ENCODE measurements around the gene ZIC4.

The ZIC4 gene

DNA sequence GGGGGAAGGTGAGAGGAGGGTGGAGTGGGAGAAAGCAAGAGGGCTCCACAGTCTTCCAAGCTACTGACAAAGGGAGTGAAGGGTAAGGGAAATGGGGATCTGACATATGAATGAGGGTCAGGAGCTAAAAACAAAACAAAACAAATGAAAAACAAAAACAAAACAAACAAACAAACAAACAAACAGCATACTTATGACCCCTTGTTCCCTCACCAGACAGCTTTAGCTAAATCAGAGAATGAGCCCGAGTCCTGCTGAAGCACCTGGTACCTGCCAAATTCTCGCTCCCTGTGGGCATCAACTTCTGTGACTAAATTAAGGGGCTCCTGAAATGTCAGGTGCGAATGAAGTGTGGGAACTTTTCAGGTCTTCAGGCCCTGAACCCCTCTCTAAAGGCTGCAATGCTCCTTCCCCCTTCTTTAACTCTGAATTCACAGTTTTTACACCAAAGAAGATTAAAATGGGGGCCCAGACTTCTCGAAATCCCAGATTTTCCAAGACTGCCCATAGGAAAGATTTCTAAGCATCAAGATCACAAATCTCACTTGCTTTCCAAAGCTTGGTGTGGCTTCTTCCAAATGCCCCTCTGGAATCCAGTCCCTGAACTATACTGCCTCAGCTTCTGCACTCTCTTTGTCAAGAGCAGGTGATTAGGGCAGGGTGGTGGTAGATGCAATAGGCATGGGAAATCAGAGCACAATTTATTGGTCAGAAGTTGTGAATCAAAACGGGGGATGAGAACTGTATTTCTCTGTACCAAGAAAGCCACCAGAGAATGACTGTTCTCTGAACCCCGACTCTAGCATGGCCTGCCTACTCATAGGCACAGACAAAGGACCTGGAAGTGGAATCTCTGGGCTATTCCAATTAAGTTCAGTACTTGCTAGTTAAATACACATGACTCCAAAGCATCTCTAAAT lies 40.9 kb downstream of the ZIC4 start:
- no peak overlapping the region; the same call in 1 of the 2 replicates for H3K27ac ChIP-seq
- TF ChIP-seq, protein P1, sequence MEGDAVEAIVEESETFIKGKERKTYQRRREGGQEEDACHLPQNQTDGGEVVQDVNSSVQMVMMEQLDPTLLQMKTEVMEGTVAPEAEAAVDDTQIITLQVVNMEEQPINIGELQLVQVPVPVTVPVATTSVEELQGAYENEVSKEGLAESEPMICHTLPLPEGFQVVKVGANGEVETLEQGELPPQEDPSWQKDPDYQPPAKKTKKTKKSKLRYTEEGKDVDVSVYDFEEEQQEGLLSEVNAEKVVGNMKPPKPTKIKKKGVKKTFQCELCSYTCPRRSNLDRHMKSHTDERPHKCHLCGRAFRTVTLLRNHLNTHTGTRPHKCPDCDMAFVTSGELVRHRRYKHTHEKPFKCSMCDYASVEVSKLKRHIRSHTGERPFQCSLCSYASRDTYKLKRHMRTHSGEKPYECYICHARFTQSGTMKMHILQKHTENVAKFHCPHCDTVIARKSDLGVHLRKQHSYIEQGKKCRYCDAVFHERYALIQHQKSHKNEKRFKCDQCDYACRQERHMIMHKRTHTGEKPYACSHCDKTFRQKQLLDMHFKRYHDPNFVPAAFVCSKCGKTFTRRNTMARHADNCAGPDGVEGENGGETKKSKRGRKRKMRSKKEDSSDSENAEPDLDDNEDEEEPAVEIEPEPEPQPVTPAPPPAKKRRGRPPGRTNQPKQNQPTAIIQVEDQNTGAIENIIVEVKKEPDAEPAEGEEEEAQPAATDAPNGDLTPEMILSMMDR (conservative IDR thresholded peaks at IDR 0.05) = no peak
- no peak for TF ChIP-seq ZFX (IDR thresholded peaks at IDR 0.05)

DNA sequence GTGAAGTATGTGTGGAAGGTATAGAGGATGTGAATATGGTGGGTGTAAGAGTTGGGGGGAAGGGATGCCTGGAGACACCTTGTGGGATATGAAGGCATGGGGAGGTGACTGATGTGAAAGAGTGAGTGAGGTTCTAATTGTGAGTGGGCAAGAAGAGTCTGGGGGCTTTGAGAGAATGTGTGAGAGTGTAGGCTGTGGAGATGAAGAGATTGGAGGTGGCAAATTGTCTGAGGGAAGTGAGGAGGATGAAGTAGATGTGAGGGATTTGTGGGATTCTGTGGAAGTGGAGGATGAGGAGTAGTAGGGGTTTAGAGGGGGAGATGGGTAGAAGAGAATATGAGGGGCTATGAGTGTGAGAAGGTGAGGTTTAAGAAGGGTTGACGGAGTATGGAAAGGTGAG lies 41.6 kb downstream of the ZIC4 start:
- TF ChIP-seq, protein P1 (conservative IDR thresholded peaks at IDR 0.05) = no peak
- no peak for TF ChIP-seq ZFX (IDR thresholded peaks at IDR 0.05)
- H3K27ac ChIP-seq = no peak overlapping the region; the same call in 1 of the 2 replicates

DNA sequence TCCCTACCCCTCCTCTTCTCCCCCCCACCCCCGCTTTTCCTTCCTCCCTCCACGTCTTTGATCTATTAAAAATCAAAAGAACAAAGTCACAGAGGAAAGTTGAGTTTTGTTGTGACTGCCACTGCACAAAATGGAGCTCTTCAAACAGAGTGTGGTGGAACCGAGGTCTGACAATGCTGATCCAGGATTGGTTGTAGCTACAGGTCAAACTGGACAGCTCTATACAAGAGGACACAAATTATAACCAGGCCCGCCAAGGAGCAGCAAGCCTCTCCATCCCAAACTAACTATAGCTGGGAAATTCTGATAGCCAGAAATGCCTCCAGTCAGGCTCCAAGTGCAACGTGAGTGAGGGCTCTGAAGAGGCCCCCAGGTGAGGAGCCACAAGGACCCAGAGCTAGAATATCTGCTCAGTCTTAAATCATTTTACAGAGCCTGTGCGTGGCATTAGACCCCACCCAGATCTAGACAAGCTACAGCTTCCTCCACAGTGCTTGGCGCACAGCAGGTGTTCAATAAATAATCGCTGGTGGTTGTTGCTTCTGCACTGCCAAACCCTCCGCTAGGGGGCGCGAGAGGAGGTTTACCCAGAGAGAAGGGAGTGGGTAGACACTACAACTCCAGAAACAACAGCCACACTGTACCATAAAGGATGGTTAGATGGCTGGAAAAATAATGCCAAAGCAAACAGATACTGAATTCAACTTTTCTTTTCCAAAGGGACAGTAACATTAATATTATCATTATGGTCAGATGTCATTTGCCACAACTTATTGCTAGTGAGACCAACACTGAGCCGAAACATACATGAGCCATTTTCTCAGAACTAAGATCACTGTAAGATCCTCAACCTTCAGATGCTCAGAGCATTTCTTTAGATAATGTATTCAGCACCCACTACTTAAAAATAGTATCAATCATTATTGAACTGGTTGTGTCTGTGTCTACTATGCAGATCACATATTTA lies 44.6 kb downstream of the ZIC4 start:
- no peak overlapping the region for H3K27ac ChIP-seq
- TF ChIP-seq, protein P1 (conservative IDR thresholded peaks at IDR 0.05) = peak; percentile 94
- TF ChIP-seq ZFX (IDR thresholded peaks at IDR 0.05) = no peak

DNA sequence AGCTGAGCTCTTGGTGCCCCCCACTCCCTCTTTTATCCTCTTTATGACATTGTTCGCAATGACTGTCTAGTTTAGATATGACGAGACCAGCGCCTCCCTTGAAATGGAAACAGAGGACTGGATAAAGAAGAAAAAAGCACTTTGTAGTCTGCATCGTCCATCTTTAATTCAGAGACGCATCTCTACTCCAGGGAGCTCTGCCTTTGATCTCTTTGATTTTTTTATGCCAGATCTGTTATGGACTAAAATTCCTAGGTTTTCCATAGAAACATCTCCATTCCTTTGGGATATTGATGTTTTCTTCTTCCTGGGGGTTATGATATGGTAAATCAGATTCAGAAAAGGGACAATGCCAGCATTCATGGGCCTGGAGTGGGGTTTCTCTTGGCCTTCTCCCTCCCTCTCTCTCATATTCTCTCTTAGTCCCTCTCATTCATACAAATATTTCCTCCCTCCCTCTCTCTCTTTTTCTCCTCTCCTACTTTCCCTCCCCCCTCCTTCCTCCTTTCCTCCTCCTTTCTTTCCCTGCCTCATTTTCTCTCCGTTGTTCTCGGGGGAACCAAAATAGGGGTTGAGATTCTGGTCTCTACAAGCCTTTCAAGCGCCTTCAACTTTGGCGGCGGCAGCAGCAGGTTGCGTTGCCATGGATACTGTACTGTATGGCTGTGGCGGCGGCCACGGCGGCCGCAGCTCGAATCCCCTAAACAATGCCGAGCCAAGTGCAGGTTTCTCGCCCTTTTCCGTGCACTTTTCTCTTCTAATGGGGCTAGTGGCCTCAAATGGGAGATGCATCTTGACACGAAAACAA lies 45.5 kb downstream of the ZIC4 start:
- no peak for TF ChIP-seq ZFX (IDR thresholded peaks at IDR 0.05)
- TF ChIP-seq, protein P1 (conservative IDR thresholded peaks at IDR 0.05) = no peak
- H3K27ac ChIP-seq = no peak overlapping the region

DNA sequence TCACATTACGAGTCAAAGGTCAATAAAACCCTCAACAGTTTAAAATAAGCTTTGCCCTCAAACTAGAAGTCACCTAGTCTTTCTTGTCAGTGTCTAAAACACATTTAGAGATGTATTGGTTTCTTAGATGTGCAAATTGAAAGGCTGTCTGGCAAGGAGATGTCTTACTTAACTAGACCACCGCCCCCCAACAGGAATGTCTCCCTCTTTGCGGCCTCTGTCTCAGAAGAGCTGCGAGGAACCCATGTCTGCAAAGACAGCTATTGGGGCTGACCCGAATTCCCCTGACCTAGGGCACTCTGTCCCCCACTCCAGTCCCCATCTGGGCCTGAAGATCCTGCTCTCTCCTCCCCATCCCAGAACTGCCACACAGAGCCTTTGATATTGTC lies 46.3 kb downstream of the ZIC4 start:
- no peak overlapping the region for H3K27ac ChIP-seq
- TF ChIP-seq ZFX (IDR thresholded peaks at IDR 0.05) = no peak
- TF ChIP-seq, protein P1 (conservative IDR thresholded peaks at IDR 0.05) = no peak

DNA sequence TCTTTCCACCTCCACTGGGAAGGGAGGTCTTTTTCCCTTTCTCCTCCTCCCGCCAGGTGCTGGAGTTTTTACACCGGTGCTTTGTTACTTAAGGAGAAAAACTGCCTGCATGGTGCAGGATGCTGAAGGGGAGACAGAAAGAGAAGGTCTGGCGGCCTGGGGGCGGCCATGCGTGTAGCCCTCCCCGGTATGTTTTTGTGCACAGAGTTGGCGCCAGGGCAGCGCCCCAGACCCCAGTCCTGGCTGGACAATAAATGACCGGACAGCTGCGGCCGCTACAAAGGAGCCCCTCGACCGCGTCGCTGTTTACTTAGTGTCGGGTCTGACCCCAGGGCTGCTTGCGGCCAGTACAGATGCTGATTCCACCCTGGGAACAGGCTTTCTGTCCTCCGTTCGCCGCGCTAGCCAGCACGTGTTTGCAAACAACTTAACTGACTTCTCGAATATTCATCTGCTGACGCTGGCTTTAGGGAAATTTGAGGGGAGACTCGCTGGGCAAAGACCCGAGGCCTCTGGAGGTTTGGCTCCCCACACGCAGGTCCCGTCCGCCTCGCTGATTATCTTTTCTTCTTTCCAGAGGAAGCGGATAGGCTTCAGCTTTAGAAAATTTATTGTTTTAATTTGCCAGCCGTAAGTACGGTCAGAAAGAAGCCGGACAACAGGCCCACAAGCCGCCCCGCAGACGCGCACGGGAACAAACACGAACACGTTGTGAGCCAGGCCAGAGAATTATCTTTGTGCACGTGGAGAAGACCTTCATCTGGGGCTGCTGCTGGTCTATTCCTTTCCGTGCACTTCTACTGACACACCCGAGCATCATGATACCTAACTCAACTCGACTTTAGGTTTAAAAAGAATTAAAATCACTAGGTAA lies 46.9 kb downstream of the ZIC4 start:
- TF ChIP-seq, protein P1 (conservative IDR thresholded peaks at IDR 0.05) = no peak
- TF ChIP-seq ZFX (IDR thresholded peaks at IDR 0.05) = no peak
- no peak overlapping the region for H3K27ac ChIP-seq
